ENCODE measurements around the gene EML4.
"Not testable (repeated sequence)": the region's sequence is repeated elsewhere in the genome, so short reads cannot be mapped to it uniquely, and the experiment has no call there.

The EML4 gene

DNA sequence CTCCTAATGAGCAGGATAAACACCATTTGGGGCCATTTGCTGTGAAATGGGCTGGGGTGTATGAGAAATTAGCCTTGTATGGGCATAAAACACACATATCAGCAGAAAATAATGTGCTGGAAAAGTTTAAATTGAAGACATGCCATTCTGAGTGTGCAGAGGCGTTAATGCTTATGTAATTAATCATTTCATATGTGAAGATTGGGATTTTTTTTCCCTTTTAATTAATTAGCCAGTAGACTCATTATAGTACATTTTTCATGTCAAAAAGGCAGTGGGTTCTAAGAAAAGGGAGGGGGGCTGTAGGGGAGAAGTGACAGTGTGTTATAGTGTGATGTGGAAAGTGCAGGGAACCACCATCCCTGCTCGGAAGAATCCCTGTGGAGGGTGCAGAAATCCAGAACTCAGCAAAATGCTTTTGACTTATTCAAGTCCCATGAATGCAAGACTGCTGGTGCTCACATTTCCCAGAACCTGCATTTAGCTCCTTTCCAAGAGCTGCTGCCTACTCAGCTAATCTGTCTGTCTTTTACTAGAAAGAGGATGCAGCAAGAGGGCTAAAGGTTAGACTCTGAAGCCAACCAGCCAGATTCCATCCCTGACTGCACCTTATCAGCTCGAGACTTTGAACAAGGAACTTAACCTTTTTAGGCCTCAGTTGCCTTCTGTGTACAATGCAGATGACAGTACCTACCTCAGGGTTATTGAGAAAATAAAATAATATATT lies 203.5 kb downstream of the EML4 start:
- in situ Hi-C loops (cut with HindIII; ENCODE audit: low pct_ligation_motif_present, low pct_unique_long_range_greater_than_20kb, low sequenced_read_pairs) = no loop called here

DNA sequence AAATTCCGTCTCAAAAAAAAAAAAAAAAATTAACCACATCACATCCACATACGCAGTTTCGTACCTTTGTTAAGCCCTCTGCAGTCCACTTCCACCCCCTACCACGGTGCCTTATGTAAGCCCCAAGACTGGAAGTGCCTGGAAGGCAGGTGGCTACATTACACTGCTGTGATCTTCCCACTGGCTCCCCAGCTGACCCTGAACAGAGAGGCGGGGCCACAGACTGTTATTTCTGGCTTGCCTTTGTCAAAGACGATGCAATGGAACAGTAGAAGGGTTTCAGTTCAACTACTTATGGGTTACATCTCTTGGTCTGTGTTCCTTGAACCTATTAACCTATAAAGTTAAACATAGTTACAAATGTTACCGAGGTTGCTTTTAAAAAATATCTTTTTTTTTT lies 207.6 kb downstream of the EML4 start:
- DNase-seq = no peak
- in situ Hi-C loops (cut with HindIII; ENCODE audit: low pct_ligation_motif_present, low pct_unique_long_range_greater_than_20kb, low sequenced_read_pairs) = no loop called here

More for the DNA sequence above, 203.5 kb downstream of the EML4 start:
- no peak for DNase-seq

GRCh38 chr2:42378415-42378814 lies 209.3 kb downstream of the EML4 start:
- DNase-seq = no peak
- in situ Hi-C loops (cut with HindIII; ENCODE audit: low pct_ligation_motif_present, low pct_unique_long_range_greater_than_20kb, low sequenced_read_pairs) = no loop called here

DNA sequence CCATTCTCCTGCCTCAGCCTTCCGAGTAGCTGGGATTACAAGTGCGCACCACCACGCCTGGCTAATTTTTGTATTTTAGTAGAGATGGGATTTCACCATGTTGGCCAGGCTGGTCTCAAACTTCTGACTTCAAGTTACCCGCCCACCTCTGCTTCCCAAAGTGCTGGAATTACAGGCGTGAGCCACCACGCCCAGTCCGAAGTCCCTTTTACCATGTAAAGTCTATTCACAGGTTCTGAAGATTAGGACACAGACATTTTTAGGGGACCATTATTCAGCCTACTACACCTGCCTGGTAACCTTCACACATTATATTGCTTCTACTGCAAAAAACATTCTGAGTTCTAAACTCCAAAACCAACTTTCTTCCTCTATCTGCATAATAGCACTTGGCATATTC lies 210.9 kb downstream of the EML4 start:
- DNase-seq; in situ Hi-C loops (cut with HindIII; ENCODE audit: low pct_ligation_motif_present, low pct_unique_long_range_greater_than_20kb, low sequenced_read_pairs): not testable (repeated sequence)

GRCh38 chr2:42382144-42382543 lies 213.0 kb downstream of the EML4 start:
- in situ Hi-C loops (cut with HindIII; ENCODE audit: low pct_ligation_motif_present, low pct_unique_long_range_greater_than_20kb, low sequenced_read_pairs) = no loop called here
- no peak for DNase-seq
